Measurements from ENCODE around the gene GEMIN8.
A peak's percentile ranks its signal among the peaks of the same experiment; 100 is the strongest.

Gene GEMIN8, protein sequence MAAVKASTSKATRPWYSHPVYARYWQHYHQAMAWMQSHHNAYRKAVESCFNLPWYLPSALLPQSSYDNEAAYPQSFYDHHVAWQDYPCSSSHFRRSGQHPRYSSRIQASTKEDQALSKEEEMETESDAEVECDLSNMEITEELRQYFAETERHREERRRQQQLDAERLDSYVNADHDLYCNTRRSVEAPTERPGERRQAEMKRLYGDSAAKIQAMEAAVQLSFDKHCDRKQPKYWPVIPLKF

GRCh38 chrX:14029425-14030173, at the start of gene GEMIN8:
GEMIN8 (minus strand) TSS chrX:14029892; CDS start chrX:14021478, 8,414 bp downstream.
- peak; percentile 2 to 86 (median 68) for DNase-seq

DNA sequence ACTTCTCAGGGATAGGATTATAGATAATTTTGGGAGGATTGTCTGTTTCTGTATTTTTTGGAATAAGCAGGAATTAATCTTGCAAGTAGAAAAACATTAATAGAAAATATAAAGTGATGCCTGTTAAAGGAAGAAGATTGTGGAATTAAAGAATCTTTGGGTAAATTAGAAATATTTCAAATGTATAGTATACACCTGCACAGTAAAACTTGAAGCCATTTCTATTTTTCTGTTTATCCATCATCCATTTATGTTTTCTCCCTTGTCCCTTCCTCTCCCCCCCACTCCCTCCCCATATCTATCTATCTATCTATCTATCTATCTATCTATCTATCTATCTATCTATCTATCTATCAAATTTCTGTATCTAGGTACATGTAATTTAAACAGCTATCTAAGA, 46.9 kb upstream of the GEMIN8 start:
- no peak for DNase-seq

DNA sequence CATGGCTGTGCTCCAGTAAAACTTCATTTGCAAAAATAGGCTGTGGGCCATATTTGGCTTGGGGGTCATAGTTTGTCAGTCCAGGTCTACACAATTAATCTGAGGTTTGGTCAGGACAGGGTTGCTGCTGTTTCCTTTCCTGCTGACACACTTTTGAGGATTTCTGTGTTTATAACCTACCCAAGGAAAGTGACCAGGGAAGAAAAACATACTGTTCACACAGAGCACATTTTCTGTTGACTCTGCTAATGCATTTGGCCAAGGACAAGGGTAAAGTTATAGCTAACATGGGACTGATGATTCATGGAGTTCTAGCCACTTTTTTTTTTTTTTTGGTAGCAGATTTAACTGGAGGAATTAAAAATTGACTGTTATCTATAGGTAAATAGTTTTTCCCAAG, 43.9 kb upstream of the GEMIN8 start:
- DNase-seq = no peak

- DNase-seq = no peak
These were observed 43.4 kb upstream of the GEMIN8 start for GRCh38 chrX:14073071-14073470.

- DNase-seq = no peak
These were observed 36.1 kb upstream of the GEMIN8 start for GRCh38 chrX:14065800-14066199.

- DNase-seq = no peak
These were observed 35.1 kb upstream of the GEMIN8 start for GRCh38 chrX:14064626-14065432.

DNA sequence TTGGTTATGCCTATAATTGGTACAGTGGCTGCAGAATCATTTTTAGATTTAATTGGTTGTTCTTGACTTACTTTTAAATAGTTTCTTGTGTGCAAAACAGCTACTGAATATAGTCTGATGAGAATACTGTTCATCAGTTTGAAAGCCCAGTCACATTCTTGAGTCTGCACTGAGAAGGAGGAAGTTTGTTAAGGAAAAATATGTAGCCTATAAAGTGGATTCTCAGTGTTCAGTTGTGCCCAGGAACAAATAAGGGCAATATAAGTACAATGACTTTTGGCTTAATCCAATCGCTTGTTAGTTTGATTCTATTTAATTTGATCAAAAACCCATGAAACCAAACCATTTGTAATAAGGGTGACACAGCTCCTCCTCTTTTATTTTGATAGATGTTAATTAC, 32.8 kb upstream of the GEMIN8 start:
- no peak for DNase-seq

DNA sequence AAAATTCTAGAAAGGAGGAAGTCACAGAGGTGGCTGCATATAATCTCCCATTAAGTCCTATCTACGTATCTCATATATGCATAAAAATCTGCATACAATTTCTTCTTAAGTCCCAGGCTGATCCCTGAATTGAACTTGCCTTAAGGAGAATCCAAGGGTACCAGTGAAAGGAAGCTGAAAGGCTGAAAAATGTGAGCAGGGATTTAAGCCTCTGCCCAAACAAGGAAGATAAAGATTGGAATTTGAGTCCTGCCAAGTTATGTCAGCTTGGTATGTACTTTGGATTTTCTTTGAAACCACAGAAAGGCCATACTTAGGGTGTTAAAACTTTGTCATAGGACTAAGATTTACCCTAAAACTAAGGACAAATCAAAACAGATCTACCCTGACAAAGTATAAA, 26.5 kb upstream of the GEMIN8 start:
- no peak for DNase-seq

GRCh38 chrX:14051416-14051815, 21.7 kb upstream of the GEMIN8 start:
- peak in 1 of 51 donors; percentile 0 for DNase-seq

GRCh38 chrX:14050709-14051108, 21.0 kb upstream of the GEMIN8 start:
- DNase-seq = no peak

DNA sequence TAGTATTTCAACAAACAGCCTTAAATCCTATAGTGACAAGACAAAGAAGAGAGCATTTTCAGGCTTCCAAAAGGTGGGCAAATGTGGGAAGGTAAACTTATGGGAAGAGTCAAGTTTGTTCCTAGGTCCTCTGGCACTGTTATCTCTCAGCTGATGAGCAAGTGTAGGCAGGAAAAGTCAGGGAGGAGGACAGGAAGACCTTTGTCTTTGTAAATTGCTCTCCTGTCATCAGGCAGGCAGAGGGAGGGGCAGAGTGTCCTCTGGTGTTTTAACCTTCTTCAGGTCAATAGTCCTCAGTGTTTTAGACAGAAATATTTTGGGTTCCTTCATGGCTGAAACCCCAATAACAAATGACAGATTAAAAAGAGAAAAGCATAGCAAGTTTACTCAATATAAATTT, 13.5 kb upstream of the GEMIN8 start:
- no peak for DNase-seq

- DNase-seq = peak in 21 of 51 donors; percentile 0 to 42 (median 9)
These were observed 9.7 kb upstream of the GEMIN8 start for GRCh38 chrX:14039344-14039743.

DNA sequence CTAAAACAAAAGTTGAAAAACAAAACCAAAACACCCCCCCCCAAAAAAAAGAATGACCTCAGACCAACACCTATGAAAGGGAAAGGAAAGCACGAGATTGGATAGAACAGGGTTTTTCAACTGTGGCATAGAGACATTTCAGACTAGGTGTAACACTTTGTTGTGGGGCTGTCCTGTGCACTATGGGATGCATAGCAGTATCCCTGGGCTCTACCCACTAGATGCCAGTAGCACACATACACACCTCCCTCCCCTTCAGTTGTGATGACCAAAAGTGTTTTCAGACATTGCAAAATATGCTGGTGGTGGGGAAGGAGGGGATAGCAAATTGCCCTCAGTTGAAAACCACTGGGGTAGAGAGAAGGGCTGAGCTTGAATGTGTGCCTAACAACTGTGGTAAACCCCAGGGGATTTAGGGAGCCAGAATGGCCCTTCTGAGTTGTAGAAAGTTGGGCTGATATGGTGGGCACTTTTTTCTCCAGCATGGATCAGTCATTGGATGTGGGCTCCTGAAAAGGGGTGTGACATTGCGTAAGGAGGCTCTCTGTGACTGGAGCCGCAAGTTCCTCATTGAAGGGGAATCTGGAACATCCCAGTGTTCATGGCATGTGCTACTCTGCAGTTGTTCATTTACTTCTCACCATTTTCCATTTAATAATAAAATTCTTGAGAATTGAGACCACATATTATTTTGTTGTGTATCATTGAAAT, 8.8 kb upstream of the GEMIN8 start:
- DNase-seq = no peak

DNA sequence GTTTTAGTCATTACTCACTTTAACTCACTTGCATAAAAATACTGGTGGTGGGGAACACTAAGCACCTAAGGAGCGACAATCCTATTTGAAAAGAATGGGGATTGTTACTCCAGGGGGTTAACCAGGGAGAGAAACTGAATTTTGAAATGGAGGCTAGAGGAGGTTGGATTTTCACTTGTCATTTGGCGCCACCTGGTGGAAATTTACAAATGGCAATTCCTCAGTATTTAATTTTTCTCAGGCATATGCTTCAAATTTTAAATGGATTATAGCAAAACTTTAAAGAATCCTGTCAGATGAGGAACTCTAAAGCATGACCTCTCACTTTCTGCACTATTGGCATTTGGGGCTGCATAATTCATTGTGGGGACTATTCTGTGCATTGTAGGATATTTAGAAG, 2.7 kb upstream of the GEMIN8 start:
- peak in 30 of 51 donors; percentile 0 to 53 (median 4) for DNase-seq

DNA sequence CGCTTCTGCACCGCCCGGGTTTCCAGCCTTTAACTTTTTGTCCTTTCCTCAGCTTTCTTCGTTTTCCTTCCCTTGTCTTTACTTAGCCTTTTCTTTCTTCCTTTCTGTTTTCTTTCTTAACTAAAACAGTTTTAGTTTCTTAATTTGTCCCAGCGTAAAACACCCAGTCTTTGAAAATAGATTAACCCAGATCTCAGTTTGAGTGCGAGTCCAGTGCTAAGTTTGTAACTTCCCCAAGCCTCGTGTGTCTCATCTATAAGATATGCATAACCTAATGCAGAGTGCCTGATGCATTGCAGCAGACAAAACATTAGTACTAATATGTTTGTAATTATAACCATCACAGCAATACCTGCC, 460 bp upstream of the GEMIN8 start:
- no peak for DNase-seq

- DNase-seq = no peak
These were observed 660 bp downstream of the GEMIN8 start for GRCh38 chrX:14029039-14029424.

GRCh38 chrX:14028473-14028872, 1.2 kb downstream of the GEMIN8 start:
- no peak for DNase-seq

DNA sequence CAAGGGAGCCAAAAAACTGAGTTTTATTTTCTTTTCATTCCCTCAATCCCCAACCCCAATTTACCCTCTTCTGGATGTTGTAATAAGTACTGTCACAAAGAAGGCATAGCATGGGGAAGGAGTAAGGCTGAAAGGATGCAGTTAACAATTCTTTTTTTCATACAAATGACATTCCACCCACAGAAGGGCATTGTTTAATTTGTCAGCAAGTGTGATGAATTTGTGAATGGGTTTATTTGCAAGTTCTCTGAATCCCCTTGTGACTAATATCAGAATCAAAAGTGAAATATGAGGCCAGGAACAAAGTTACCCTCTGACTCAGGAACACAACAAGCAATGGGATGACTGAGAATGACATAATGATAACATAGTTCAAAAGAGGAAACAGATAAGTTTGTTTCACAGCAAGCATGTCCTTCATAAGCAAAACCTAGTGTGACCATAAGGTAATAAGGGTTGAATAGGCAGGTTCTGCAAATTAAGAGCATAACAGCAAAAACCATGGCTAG, 2.1 kb downstream of the GEMIN8 start:
- peak in 2 of 51 donors; percentile 32 to 79 for DNase-seq

- DNase-seq = peak in 49 of 51 donors; percentile 0 to 88 (median 49)
These were observed 2.7 kb downstream of the GEMIN8 start for GRCh38 chrX:14027036-14027435.

DNA sequence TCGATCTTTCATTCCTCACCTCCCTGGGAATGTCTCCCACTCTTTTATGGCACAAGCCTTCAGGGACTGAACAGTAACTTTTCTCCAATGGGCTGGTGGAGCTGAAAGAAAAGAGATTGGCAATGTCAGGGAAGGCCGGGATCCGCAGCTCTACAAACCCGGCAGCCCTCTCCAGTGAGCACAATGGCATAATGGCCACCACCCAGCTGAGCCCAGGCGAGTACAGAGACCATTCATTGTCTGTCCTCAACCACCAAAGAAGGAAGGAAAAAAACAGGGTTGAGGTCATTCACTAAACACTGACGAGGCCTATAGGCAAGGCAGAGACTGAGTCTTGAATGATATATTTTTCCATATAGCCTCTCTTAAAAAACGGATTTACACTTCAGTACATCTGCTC, 3.6 kb downstream of the GEMIN8 start:
- DNase-seq = peak in 47 of 51 donors; percentile 0 to 84 (median 24)

DNA sequence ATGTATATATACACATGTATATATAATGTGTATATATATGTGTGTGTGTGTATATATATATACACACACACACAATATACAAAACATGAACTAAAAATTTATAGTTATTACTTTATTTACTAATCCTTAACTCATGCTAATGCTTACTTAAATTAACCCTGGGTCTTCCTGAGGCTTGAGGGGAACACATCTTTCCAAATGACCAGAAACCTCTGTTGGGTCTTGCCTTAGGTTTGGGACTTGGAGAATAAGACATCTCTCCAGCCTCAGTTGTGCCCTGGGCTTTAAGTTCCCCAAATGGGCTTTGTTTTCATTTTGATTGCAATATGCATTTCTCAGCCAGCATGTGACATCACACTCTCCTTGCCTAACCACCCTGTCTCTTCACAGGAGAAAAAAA, 7.7 kb downstream of the GEMIN8 start:
- no peak for DNase-seq

GRCh38 chrX:14017399-14017798, 12.3 kb downstream of the GEMIN8 start:
- DNase-seq = no peak

All from hypothalamus (tissue), 51 donors.